GM06990 (cell line): ENCODE measurements around the gene PTPRN.
"Not testable (repeated sequence)": the region's sequence is repeated elsewhere in the genome, so short reads cannot be mapped to it uniquely, and the experiment has no call there.

Experiments used
- DNase-seq: peaks from one replicate; pipeline ENCODE4 v3.0.0-alpha.2; 2011; ENCODE audit not compliant: insufficient read length; ENCODE audit errors: extremely low read depth
- H3K27me3 ChIP-seq: replicated peaks from 2 replicates; pipeline ENCODE4 v1.6.0; 2011; ENCODE audit warnings: low read length; ENCODE audit not compliant: control insufficient read depth, insufficient read depth
- H3K36me3 ChIP-seq: 2 replicates; pipeline ENCODE4 v1.5.1; 2011; ENCODE audit warnings: low read length; ENCODE audit not compliant: control insufficient read depth, insufficient read depth
- H3K4me3 ChIP-seq: replicated peaks from 2 replicates; pipeline ENCODE4 v1.5.1; 2011; ENCODE audit warnings: low read depth, mild to moderate bottlenecking, control low read depth, low read length
- CTCF ChIP-seq: IDR thresholded peaks from 2 replicates; pipeline ENCODE4 v1.5.1; 2011; ENCODE audit warnings: low read length, control low read depth, mild to moderate bottlenecking, inconsistent platforms; ENCODE audit not compliant: insufficient read depth, poor library complexity, severe bottlenecking

PTPRN gene

GRCh38 chr2:219268294-219268693, 40.9 kb downstream of the PTPRN start:
- Histone ChIP-seq H3K27me3 (no peaks in the 10 kb centered on the region), H3K4me3 (no peak overlapping the region), H3K36me3 (no peaks in the 10 kb centered on the region)
- no peak for TF ChIP-seq CTCF
- DNase-seq, result no peak

GRCh38 chr2:219266886-219267285, 42.3 kb downstream of the PTPRN start:
- Histone ChIP-seq H3K36me3 (no peaks in the 10 kb centered on the region), H3K4me3 (no peak overlapping the region), H3K27me3 (no peaks in the 10 kb centered on the region)
- TF ChIP-seq CTCF, result no peak
- no peak for DNase-seq

GRCh38 chr2:219266232-219266631, 43.0 kb downstream of the PTPRN start:
- Histone ChIP-seq H3K36me3 (no peaks in the 10 kb centered on the region), H3K4me3 (no peak overlapping the region), H3K27me3 (no peaks in the 10 kb centered on the region)
- no peak for DNase-seq
- no peak for TF ChIP-seq CTCF

- no peaks in the 10 kb centered on the region for H3K27me3 ChIP-seq
- no peak for TF ChIP-seq CTCF
- no peak for DNase-seq
- H3K4me3 ChIP-seq, result no peak overlapping the region
- H3K36me3 ChIP-seq, result no peaks in the 10 kb centered on the region
These were observed 48.0 kb downstream of the PTPRN start for GRCh38 chr2:219261024-219261855.

GRCh38 chr2:219258942-219259341, 50.3 kb downstream of the PTPRN start:
- not testable (repeated sequence) for H3K27me3 ChIP-seq, H3K36me3 ChIP-seq, H3K4me3 ChIP-seq, DNase-seq

GRCh38 chr2:219254590-219255201, 54.5 kb downstream of the PTPRN start:
- H3K4me3 ChIP-seq, result peak overlapping the region; percentile 92
- no peak for TF ChIP-seq CTCF
- DNase-seq, result peak; percentile 60
- peaks cover 12% of the 10 kb centered on the region for H3K36me3 ChIP-seq
- no peaks in the 10 kb centered on the region for H3K27me3 ChIP-seq
